ENCODE results near the gene FAM83D. TPM values are rescaled to one million over a fixed set of nuclear protein-coding genes. Genes with fewer than 3 reads are reported as not detected.

Gene FAM83D, protein sequence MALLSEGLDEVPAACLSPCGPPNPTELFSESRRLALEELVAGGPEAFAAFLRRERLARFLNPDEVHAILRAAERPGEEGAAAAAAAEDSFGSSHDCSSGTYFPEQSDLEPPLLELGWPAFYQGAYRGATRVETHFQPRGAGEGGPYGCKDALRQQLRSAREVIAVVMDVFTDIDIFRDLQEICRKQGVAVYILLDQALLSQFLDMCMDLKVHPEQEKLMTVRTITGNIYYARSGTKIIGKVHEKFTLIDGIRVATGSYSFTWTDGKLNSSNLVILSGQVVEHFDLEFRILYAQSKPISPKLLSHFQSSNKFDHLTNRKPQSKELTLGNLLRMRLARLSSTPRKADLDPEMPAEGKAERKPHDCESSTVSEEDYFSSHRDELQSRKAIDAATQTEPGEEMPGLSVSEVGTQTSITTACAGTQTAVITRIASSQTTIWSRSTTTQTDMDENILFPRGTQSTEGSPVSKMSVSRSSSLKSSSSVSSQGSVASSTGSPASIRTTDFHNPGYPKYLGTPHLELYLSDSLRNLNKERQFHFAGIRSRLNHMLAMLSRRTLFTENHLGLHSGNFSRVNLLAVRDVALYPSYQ
- 2.8 TPM for polyA plus RNA-seq (2013, experiment 1 of 2)
- polyA plus RNA-seq (2013, experiment 2 of 2): 2.8 TPM

DNA sequence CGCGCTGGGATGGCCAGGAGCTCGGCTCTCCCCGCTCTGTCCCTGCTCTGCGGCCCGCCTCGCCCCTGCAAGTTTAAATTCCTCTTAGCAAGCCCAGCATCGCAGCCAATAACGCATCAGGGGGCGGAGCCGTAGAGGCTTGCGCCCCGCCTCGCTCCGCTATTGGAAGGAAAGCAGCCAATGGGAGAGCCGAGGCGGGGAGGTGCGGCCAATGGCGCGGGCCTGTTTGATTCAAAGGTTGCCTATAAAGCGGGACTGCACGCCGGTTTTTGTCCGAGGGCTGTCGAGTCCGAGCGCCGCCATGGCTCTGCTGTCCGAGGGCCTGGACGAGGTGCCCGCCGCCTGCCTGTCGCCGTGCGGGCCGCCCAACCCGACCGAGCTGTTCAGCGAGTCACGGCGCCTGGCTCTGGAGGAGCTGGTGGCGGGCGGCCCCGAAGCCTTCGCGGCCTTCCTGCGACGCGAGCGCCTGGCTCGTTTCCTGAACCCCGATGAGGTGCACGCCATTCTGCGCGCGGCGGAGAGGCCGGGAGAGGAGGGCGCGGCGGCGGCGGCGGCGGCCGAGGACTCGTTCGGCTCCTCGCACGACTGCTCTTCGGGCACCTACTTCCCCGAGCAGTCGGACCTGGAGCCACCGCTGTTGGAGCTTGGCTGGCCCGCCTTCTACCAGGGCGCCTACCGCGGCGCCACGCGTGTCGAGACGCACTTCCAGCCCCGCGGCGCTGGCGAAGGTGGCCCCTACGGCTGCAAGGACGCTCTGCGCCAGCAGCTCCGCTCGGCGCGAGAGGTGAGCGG is at the start of gene FAM83D:
Gene FAM83D (plus strand): TSS at position 276 of the 792 bp plus-strand sequence. CDS start 26 bp downstream, at position 302.
- no peaks in the 10 kb centered on the region for H3K36me3 ChIP-seq (ENCODE audit: control insufficient read depth in 1 of 2, insufficient read depth in 2 of 2, low read depth in 1 of 2, low read length in 2 of 2)
- peaks cover 9% of the 10 kb centered on the region for H3K79me1 ChIP-seq (replicated peaks; ENCODE audit: low read length, poor library complexity, severe bottlenecking)
- H3K4ac ChIP-seq (ENCODE audit: low read depth in 1 of 2, low read length in 2 of 2): peak within 1 kb of the TSS in 1 of 2 experiments; percentile 5
- peak; percentile 98 for DNase-seq
- under 1% methylated on average over 91 of the region's 95 CpGs for WGBS
- no peak within 1 kb of the TSS for H2BK15ac ChIP-seq (ENCODE audit: low read depth, poor library complexity, severe bottlenecking)
- peak within 1 kb of the TSS; percentile 96 for H2AFZ ChIP-seq (ENCODE audit: low read depth, low read length)
- peak within 1 kb of the TSS in 1 of 2 experiments; percentile 66 for H3K14ac ChIP-seq (ENCODE audit: low read length in 2 of 2)
- H4K8ac ChIP-seq (ENCODE audit: low read length): peak within 1 kb of the TSS; percentile 46
- H3K9me3 ChIP-seq (ENCODE audit: control insufficient read depth, low read length): no peaks in the 10 kb centered on the region
- no peak within 1 kb of the TSS for H2BK12ac ChIP-seq (ENCODE audit: low read length in 2 of 2)
- H3K18ac ChIP-seq (ENCODE audit: low read depth in 1 of 2, low read length in 2 of 2): no peak within 1 kb of the TSS
- peak within 1 kb of the TSS; percentile 95 for H3K4me2 ChIP-seq (ENCODE audit: low read length, poor library complexity, severe bottlenecking)
- H4K91ac ChIP-seq (ENCODE audit: low read length): no peak within 1 kb of the TSS
- H2BK120ac ChIP-seq (ENCODE audit: low read depth, low read length): no peak within 1 kb of the TSS
- H3K4me3 ChIP-seq (ENCODE audit: insufficient read depth in 1 of 2, low read depth in 1 of 2, low read length in 2 of 2): peak within 1 kb of the TSS; percentile 73 to 87
- no peak within 1 kb of the TSS for H3K27ac ChIP-seq (ENCODE audit: low read length, poor library complexity, severe bottlenecking)
- peak within 1 kb of the TSS; percentile 35 for H2BK5ac ChIP-seq (ENCODE audit: low read depth, low read length, poor library complexity, severe bottlenecking)
- peak within 1 kb of the TSS; percentile 81 for H3K9ac ChIP-seq (ENCODE audit: low read length)
- H2AK5ac ChIP-seq (ENCODE audit: low read length, severe bottlenecking): no peak within 1 kb of the TSS
- H3K27me3 ChIP-seq (ENCODE audit: control insufficient read depth in 1 of 2, insufficient read depth in 1 of 2, low read length in 2 of 2): peaks cover 9 to 11% of the 10 kb centered on the region in 2 experiments
- peak within 1 kb of the TSS in 1 of 2 experiments; percentile 6 for H3K23ac ChIP-seq (ENCODE audit: low read length in 2 of 2)
- peaks cover 6% of the 10 kb centered on the region for H3K4me1 ChIP-seq (ENCODE audit: control insufficient read depth, insufficient read depth, low read depth, low read length)

GRCh38 chr20:38877483-38877882 is 48.7 kb upstream of the FAM83D start:
- WGBS: 88% methylated on average over 6 of the region's 6 CpGs

GRCh38 chr20:38878866-38879265 is 47.4 kb upstream of the FAM83D start:
- no peaks in the 10 kb centered on the region for H3K36me3 ChIP-seq (ENCODE audit: control insufficient read depth in 1 of 2, insufficient read depth in 2 of 2, low read depth in 1 of 2, low read length in 2 of 2)
- peaks cover 9% of the 10 kb centered on the region for H3K9me3 ChIP-seq (ENCODE audit: control insufficient read depth, low read length)
- WGBS: 15% methylated on average over 9 of the region's 9 CpGs
- H4K8ac ChIP-seq (ENCODE audit: low read length): no peak overlapping the region
- H3K4ac ChIP-seq (ENCODE audit: low read depth in 1 of 2, low read length in 2 of 2): no peak overlapping the region
- DNase-seq: peak; percentile 28
- H3K4me1 ChIP-seq (ENCODE audit: control insufficient read depth, insufficient read depth, low read depth, low read length): peaks cover 3% of the 10 kb centered on the region
- H4K91ac ChIP-seq (ENCODE audit: low read length): no peak overlapping the region
- no peak overlapping the region for H3K18ac ChIP-seq (ENCODE audit: low read depth in 1 of 2, low read length in 2 of 2)
- no peak overlapping the region for H3K27ac ChIP-seq (ENCODE audit: low read length, poor library complexity, severe bottlenecking)
- no peak overlapping the region for H2AK5ac ChIP-seq (ENCODE audit: low read length, severe bottlenecking)
- H2BK5ac ChIP-seq (ENCODE audit: low read depth, low read length, poor library complexity, severe bottlenecking): no peak overlapping the region
- H3K79me1 ChIP-seq (replicated peaks; ENCODE audit: low read length, poor library complexity, severe bottlenecking): no peaks in the 10 kb centered on the region
- H2BK120ac ChIP-seq (ENCODE audit: low read depth, low read length): no peak overlapping the region
- H3K23ac ChIP-seq (ENCODE audit: low read length in 2 of 2): no peak overlapping the region
- no peak overlapping the region for H3K4me2 ChIP-seq (ENCODE audit: low read length, poor library complexity, severe bottlenecking)
- H3K9ac ChIP-seq (ENCODE audit: low read length): no peak overlapping the region
- no peak overlapping the region for H2AFZ ChIP-seq (ENCODE audit: low read depth, low read length)
- no peak overlapping the region for H2BK15ac ChIP-seq (ENCODE audit: low read depth, poor library complexity, severe bottlenecking)
- no peak overlapping the region for H3K14ac ChIP-seq (ENCODE audit: low read length in 2 of 2)
- no peak overlapping the region for H3K4me3 ChIP-seq (ENCODE audit: insufficient read depth in 1 of 2, low read depth in 1 of 2, low read length in 2 of 2)
- no peak overlapping the region for H2BK12ac ChIP-seq (ENCODE audit: low read length in 2 of 2)
- peaks cover 64 to 70% of the 10 kb centered on the region in 2 experiments for H3K27me3 ChIP-seq (ENCODE audit: control insufficient read depth in 1 of 2, insufficient read depth in 1 of 2, low read length in 2 of 2)

More at GRCh38 chr20:38877483-38877882, 48.7 kb upstream of the FAM83D start:
- Histone ChIP-seq H3K9me3 (ENCODE audit: control insufficient read depth, low read length) (peaks cover 9% of the 10 kb centered on the region), H3K79me1 (replicated peaks; ENCODE audit: low read length, poor library complexity, severe bottlenecking) (no peaks in the 10 kb centered on the region), H3K14ac (ENCODE audit: low read length in 2 of 2) (no peak overlapping the region), H3K4me2 (ENCODE audit: low read length, poor library complexity, severe bottlenecking) (no peak overlapping the region), H3K9ac (ENCODE audit: low read length) (no peak overlapping the region), H2BK5ac (ENCODE audit: low read depth, low read length, poor library complexity, severe bottlenecking) (no peak overlapping the region), H3K27ac (ENCODE audit: low read length, poor library complexity, severe bottlenecking) (no peak overlapping the region), H2BK120ac (ENCODE audit: low read depth, low read length) (no peak overlapping the region), H3K4ac (ENCODE audit: low read depth in 1 of 2, low read length in 2 of 2) (no peak overlapping the region), H4K8ac (ENCODE audit: low read length) (no peak overlapping the region), H2AK5ac (ENCODE audit: low read length, severe bottlenecking) (no peak overlapping the region), H3K27me3 (ENCODE audit: control insufficient read depth in 1 of 2, insufficient read depth in 1 of 2, low read length in 2 of 2) (peaks cover 56 to 66% of the 10 kb centered on the region in 2 experiments), H3K36me3 (ENCODE audit: control insufficient read depth in 1 of 2, insufficient read depth in 2 of 2, low read depth in 1 of 2, low read length in 2 of 2) (no peaks in the 10 kb centered on the region), H3K18ac (ENCODE audit: low read depth in 1 of 2, low read length in 2 of 2) (no peak overlapping the region), H3K4me1 (ENCODE audit: control insufficient read depth, insufficient read depth, low read depth, low read length) (no peaks in the 10 kb centered on the region), H4K91ac (ENCODE audit: low read length) (no peak overlapping the region), H3K4me3 (ENCODE audit: insufficient read depth in 1 of 2, low read depth in 1 of 2, low read length in 2 of 2) (no peak overlapping the region), H2BK12ac (ENCODE audit: low read length in 2 of 2) (no peak overlapping the region), H2AFZ (ENCODE audit: low read depth, low read length) (no peak overlapping the region), H3K23ac (ENCODE audit: low read length in 2 of 2) (no peak overlapping the region), H2BK15ac (ENCODE audit: low read depth, poor library complexity, severe bottlenecking) (no peak overlapping the region)
- DNase-seq: no peak

Measured in mesenchymal stem cell (in vitro differentiated cells and primary cell).